SHP77 (cell line): Measurements from ENCODE around the gene NPW.

ENCODE experiments used
- DNase-seq, 2 experiments: peaks; one replicate each; lab custom pipeline; 2025; lab: John Stamatoyannopoulos, UW

Gene NPW

GRCh38 chr16:1984347-1985225 is 35.0 kb upstream of the NPW start:
- no peak for DNase-seq

- DNase-seq: no peak
These were observed 34.0 kb upstream of the NPW start for GRCh38 chr16:1985466-1986150.

GRCh38 chr16:1987198-1987597 is 32.4 kb upstream of the NPW start:
- DNase-seq: no peak

GRCh38 chr16:1989209-1990100 is 30.1 kb upstream of the NPW start, which contains the start of gene SYNGR3:
TSS of gene SYNGR3 (plus strand) at chr16:1989970. CDS start at chr16:1990103, 133 bp downstream.
- no peak for DNase-seq

GRCh38 chr16:1990101-1990350 is 29.6 kb upstream of the NPW start:
- no peak for DNase-seq

- DNase-seq: peak in 1 of 2 experiments; percentile 35
These were observed 29.0 kb upstream of the NPW start for GRCh38 chr16:1990351-1991134.

GRCh38 chr16:1991135-1991551 is 28.4 kb upstream of the NPW start:
- no peak for DNase-seq

GRCh38 chr16:1991588-1991947 is 28.0 kb upstream of the NPW start:
- no peak for DNase-seq

- no peak for DNase-seq
These were observed 27.5 kb upstream of the NPW start for GRCh38 chr16:1991948-1992703.

- no peak for DNase-seq
These were observed 26.8 kb upstream of the NPW start for GRCh38 chr16:1992704-1993317.

- no peak for DNase-seq
These were observed 25.9 kb upstream of the NPW start for GRCh38 chr16:1993731-1994131.

GRCh38 chr16:1997494-1998359 is 21.9 kb upstream of the NPW start:
- no peak for DNase-seq

- DNase-seq: no peak
These were observed 21.2 kb upstream of the NPW start for GRCh38 chr16:1998360-1998835.

- no peak for DNase-seq
These were observed 20.5 kb upstream of the NPW start for GRCh38 chr16:1998852-1999801.

GRCh38 chr16:1999866-2000514 is 19.6 kb upstream of the NPW start:
- no peak for DNase-seq

GRCh38 chr16:2001035-2001434 is 18.6 kb upstream of the NPW start:
- DNase-seq: no peak

- no peak for DNase-seq
These were observed 17.9 kb upstream of the NPW start for GRCh38 chr16:2001456-2002355.
